ENCODE data around the gene COX8A. TPM values are rescaled to one million over a fixed set of nuclear protein-coding genes. Genes with fewer than 3 reads are reported as not detected.

Gene COX8A
- total RNA-seq, 1 experiment from 2014 or later, result 587 TPM

- TF ChIP-seq E2F1 (CRISPR knock-in tag; IDR thresholded peaks at IDR 0.05) (no peak), FOXJ3 (CRISPR knock-in tag; IDR thresholded peaks at IDR 0.05; ENCODE audit: borderline replicate concordance) (no peak), STAT6 (CRISPR knock-in tag; conservative IDR thresholded peaks at IDR 0.05; ENCODE audit: low read depth) (no peak), SP1 (CRISPR knock-in tag; conservative IDR thresholded peaks at IDR 0.05) (0 out of 2 replicates have a peak, but pooled peaks have one; percentile 47), CDX4 (CRISPR knock-in tag; IDR thresholded peaks at IDR 0.05; ENCODE audit: borderline replicate concordance) (no peak), JUN (CRISPR knock-in tag; IDR thresholded peaks at IDR 0.05) (no peak), ESRRA (CRISPR knock-in tag; IDR thresholded peaks at IDR 0.05; ENCODE audit: borderline replicate concordance) (no peak), MYBL2 (CRISPR knock-in tag; IDR thresholded peaks at IDR 0.05) (no peak), ZSCAN18 (CRISPR knock-in tag; IDR thresholded peaks at IDR 0.05) (no peak)
Measured at GRCh38 chr11:64025205-64025604, 50.8 kb downstream of the COX8A start (continued).

Other genes with a start within 250 kb of the COX8A start
- gene ZFTA, start 205.8 kb upstream of the COX8A start, total RNA-seq (2021), result 44.7 to 47.2 TPM (median 45.6 TPM) in 3 replicates
- gene SPINDOC, start 161.2 kb upstream of the COX8A start, total RNA-seq (2021), result 93.8 to 108 TPM (median 106 TPM) in 3 replicates
- gene MARK2, start 135.5 kb upstream of the COX8A start, total RNA-seq (2021), result 50.8 to 57.4 TPM (median 51.4 TPM) in 3 replicates
- gene RCOR2, start 57.5 kb upstream of the COX8A start, total RNA-seq (2021), result 77.4 to 98.3 TPM (median 92.0 TPM) in 3 replicates
- gene NAA40, start 35.6 kb upstream of the COX8A start, total RNA-seq (2021), result 31.1 to 32.7 TPM (median 31.8 TPM) in 3 replicates
- gene OTUB1, start 11.8 kb downstream of the COX8A start, total RNA-seq (2021), result 94.3 to 112 TPM (median 99.3 TPM) in 3 replicates
- gene FLRT1, start 61.3 kb downstream of the COX8A start, total RNA-seq (2021), result 0.14 to 0.20 TPM (median 0.16 TPM) in 3 replicates
- 36.9 to 54.4 TPM (median 52.9 TPM) in 3 replicates for gene MACROD1, start 191.5 kb downstream of the COX8A start, total RNA-seq (2021)
- gene STIP1, start 211.6 kb downstream of the COX8A start, total RNA-seq (2021), result 291 to 296 TPM (median 296 TPM) in 3 replicates
- gene FERMT3, start 232.1 kb downstream of the COX8A start, total RNA-seq (2021), result 3.8 to 8.2 TPM (median 3.8 TPM) in 3 replicates